ENCODE data around the gene IFNA1.

IFNA1 gene

DNA sequence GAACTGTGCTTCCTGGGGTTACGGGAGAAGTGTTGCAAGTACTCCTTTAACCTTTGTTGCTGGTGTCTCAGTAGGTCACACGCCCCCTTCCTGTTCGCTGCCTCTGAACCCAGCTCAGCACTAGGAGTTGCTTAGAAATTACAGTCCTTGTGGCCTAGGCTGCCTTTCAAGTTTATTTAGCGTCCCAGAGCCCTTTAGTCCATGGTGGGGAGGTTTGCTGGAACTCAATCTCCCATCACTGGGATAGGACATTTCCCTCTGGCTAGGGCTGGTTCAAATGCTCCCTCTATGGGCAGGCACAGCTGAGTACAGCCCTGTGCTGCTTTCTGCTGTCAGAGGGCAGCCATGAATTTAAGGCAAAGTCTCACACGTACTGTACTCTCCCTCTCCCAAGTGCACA lies 26.6 kb upstream of the IFNA1 start:
- Histone ChIP-seq H3K4me1 (no peaks in the 10 kb centered on the region), H3K27ac (no peak overlapping the region), H3K36me3 (no peaks in the 10 kb centered on the region), H3K27me3 (no peaks in the 10 kb centered on the region), H3K4me3 (no peak overlapping the region), H3K9me3 (no peaks in the 10 kb centered on the region)
- TF ChIP-seq, protein P1, sequence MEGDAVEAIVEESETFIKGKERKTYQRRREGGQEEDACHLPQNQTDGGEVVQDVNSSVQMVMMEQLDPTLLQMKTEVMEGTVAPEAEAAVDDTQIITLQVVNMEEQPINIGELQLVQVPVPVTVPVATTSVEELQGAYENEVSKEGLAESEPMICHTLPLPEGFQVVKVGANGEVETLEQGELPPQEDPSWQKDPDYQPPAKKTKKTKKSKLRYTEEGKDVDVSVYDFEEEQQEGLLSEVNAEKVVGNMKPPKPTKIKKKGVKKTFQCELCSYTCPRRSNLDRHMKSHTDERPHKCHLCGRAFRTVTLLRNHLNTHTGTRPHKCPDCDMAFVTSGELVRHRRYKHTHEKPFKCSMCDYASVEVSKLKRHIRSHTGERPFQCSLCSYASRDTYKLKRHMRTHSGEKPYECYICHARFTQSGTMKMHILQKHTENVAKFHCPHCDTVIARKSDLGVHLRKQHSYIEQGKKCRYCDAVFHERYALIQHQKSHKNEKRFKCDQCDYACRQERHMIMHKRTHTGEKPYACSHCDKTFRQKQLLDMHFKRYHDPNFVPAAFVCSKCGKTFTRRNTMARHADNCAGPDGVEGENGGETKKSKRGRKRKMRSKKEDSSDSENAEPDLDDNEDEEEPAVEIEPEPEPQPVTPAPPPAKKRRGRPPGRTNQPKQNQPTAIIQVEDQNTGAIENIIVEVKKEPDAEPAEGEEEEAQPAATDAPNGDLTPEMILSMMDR (IDR thresholded peaks at IDR 0.05), result no peak
- no peak for DNase-seq
- intact Hi-C loops (cut with DNase I; ENCODE audit: low total_unique reads), result no loop called here

DNA sequence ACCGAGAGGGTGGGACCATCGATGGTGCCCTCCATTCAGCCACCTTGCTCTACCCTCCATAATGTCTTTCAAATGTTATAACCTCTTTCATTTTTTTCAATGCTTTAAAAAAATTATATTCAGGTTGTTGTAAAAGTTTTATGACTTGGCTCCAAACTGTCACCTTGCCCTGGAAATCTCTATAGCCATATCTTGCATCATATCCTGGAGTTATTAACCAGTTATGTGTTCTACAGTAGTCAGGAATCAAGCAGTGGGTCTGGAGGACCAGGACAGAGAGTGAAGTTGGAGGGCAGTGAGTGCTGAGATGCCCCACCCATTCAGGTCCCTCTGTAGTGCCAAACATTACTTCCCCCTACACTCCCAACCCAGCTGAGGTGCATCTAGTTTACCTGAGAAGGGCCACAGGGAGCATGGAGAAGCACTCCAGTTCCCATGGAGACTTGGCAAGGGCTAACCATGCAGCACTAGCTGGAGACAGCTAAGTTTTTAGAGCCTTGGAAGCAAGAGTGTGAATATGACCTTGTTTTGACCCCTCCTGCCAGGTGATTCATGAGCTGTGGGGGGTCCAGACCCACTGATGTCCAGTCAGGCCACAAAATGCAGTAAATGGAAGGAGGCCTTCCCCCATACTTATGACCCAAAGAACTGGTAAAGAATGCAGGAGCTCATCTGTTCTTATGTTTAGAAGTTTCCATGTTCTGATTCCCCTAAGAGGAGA lies 25.9 kb upstream of the IFNA1 start:
- Histone ChIP-seq H3K36me3 (no peaks in the 10 kb centered on the region), H3K27me3 (no peaks in the 10 kb centered on the region), H3K27ac (no peak overlapping the region), H3K4me3 (no peak overlapping the region), H3K9me3 (no peaks in the 10 kb centered on the region), H3K4me1 (no peaks in the 10 kb centered on the region)
- TF ChIP-seq, protein P1 (IDR thresholded peaks at IDR 0.05), result no peak
- no peak for DNase-seq
- intact Hi-C loops (cut with DNase I; ENCODE audit: low total_unique reads), result no loop called here

DNA sequence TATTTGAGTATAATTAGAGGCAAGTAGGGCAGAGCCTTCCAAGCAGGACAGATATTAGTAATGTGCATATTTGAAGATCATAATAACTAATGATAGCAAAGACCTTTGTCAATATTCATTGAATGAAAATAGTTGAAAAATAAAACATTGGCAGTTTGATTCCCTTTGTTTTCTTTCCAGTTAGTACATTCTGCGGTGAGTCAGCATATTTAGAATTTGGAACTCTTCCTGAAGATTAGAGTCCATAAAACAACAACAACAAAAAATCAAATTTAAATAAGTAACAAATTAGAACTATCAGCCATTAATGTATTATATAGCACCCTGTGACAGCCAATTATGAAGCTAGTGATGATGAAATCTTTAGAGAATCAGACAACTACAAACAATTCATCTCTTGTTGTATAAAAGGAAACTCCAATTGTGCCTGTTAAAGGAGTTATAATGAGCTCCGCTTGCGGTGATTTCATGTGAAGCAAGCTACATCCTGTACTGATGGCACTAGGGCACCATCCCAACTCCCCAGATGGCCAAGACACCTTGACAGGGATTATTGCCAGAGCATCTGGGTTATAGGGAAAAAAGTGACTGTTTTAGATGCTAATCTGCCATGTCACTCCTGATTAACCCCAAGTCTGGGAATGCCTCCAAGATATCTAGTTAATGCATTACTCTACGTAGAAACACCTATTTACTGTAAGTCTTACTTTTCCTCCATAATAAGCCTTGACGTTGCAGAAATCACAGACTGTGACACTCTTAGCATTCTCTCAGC lies 24.6 kb upstream of the IFNA1 start:
- Histone ChIP-seq H3K9me3 (no peaks in the 10 kb centered on the region), H3K36me3 (no peaks in the 10 kb centered on the region), H3K4me3 (no peak overlapping the region), H3K27ac (no peak overlapping the region), H3K4me1 (no peaks in the 10 kb centered on the region), H3K27me3 (no peaks in the 10 kb centered on the region)
- TF ChIP-seq, protein P1 (IDR thresholded peaks at IDR 0.05), result no peak
- DNase-seq, result no peak
- intact Hi-C loops (cut with DNase I; ENCODE audit: low total_unique reads), result no loop called here

DNA sequence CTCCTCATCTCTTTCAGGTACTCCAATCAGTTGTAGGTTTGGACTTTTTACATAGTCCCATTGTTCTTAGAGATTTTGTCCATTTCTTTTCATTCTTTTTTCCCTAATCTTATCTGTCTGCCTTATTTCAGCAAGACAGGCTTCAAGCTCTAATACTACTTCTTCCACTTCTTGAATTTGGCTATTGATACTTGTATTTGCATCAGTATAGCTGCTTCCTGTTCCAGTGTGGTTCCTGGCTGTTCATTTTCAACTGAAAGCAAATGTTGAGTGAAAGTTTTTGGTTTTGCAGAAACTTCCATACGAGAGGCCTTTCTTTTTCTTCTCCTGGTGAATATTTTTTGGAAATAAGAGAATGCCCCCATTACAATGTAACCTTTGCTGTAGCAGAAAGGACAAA lies 12.0 kb upstream of the IFNA1 start:
- intact Hi-C loops (cut with DNase I; ENCODE audit: low total_unique reads), result no loop called here
- Histone ChIP-seq H3K9me3 (no peaks in the 10 kb centered on the region), H3K4me3 (no peak overlapping the region), H3K4me1 (no peaks in the 10 kb centered on the region), H3K27ac (no peak overlapping the region), H3K36me3 (no peaks in the 10 kb centered on the region), H3K27me3 (peaks cover 0 to 6% of the 10 kb centered on the region in 2 donors)
- TF ChIP-seq, protein P1 (IDR thresholded peaks at IDR 0.05), result no peak
- DNase-seq, result no peak

DNA sequence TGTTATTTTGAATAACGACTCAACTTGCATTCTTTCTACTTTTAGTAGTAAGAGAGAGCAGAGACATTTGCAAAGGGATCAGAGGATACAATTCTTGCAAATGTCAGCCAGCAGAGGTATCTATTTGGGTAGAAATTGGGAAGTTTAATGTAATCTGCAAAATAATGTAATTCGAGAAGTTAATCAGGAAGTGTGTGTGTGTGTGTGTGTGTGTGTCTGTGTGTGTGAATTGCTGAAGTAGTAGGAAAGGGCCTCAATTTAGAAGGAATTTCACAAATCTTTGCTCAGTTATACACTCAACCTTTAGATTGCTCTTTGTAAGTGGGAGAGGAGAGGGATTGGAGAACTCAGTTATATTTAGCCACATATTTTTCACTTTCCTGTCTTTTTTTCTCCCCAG lies 11.0 kb upstream of the IFNA1 start:
- TF ChIP-seq, protein P1 (IDR thresholded peaks at IDR 0.05), result no peak
- H3K27ac ChIP-seq, result no peak overlapping the region
- H3K36me3 ChIP-seq, result no peaks in the 10 kb centered on the region
- no peak for DNase-seq
- no peaks in the 10 kb centered on the region for H3K4me1 ChIP-seq
- no peaks in the 10 kb centered on the region for H3K9me3 ChIP-seq
- H3K27me3 ChIP-seq, result peaks cover 0 to 6% of the 10 kb centered on the region in 2 donors
- no peak overlapping the region for H3K4me3 ChIP-seq
- intact Hi-C loops (cut with DNase I; ENCODE audit: low total_unique reads), result no loop called here
